Fibroblast of mammary gland (primary cell): ENCODE data around the gene BPHL.

Experiments
- DNase-seq: peaks from one replicate; pipeline ENCODE4 v3.0.0-alpha.2; 2010; ENCODE audit warnings: low read depth
- H3K4me3 ChIP-seq: 2 replicates; pipeline ENCODE4 v1.5.1; 2011; ENCODE audit warnings: low read depth, mild to moderate bottlenecking, low read length, moderate library complexity; ENCODE audit not compliant: control insufficient read depth
- TF ChIP-seq, protein P1 (sequence below): conservative IDR thresholded peaks from 2 replicates; pipeline ENCODE4 v1.5.1; 2011; ENCODE audit warnings: low read depth, low read length, inconsistent platforms; ENCODE audit not compliant: control insufficient read depth, insufficient read depth

Gene BPHL

DNA sequence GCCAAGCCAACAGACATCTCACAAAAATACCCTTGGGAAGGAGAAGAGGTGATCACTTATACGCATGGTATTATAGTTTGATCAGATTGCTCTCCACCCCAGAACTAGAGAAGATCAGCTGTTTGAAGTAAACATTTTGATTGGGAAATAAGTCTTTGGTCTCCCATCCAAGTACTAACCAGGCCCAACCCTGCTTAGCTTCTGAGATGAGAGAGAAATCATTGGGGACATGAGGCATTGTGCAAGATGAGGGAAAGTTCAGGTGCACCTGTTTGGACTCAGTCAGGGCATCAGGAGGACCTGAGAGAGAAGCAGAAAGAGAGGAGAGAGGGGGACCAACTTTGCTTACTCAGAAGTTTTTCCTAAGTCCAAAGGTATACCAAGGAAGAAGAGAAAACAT lies 38.8 kb upstream of the BPHL start:
- no peak for DNase-seq
- H3K4me3 ChIP-seq = no peak overlapping the region
- TF ChIP-seq, protein P1, sequence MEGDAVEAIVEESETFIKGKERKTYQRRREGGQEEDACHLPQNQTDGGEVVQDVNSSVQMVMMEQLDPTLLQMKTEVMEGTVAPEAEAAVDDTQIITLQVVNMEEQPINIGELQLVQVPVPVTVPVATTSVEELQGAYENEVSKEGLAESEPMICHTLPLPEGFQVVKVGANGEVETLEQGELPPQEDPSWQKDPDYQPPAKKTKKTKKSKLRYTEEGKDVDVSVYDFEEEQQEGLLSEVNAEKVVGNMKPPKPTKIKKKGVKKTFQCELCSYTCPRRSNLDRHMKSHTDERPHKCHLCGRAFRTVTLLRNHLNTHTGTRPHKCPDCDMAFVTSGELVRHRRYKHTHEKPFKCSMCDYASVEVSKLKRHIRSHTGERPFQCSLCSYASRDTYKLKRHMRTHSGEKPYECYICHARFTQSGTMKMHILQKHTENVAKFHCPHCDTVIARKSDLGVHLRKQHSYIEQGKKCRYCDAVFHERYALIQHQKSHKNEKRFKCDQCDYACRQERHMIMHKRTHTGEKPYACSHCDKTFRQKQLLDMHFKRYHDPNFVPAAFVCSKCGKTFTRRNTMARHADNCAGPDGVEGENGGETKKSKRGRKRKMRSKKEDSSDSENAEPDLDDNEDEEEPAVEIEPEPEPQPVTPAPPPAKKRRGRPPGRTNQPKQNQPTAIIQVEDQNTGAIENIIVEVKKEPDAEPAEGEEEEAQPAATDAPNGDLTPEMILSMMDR = no peak

DNA sequence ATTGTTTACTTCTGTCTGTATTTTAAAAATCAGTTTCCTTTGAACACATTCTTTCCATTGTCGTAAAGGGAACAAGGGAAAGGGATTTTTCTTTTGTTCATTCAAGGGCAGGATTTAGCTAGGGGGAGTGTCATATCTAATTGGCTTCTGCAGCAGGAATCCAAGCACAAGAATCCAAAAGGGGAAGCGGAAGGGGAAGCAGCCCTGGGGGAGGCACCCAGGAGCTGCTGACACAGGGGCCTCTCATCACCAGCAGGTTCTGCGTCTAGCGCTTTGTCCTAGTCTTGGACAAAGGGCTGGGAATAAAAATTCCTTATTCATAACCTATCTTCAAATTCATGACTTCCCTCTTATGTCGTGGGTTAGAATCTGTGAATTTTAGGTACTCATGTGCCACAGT lies 36.6 kb upstream of the BPHL start:
- DNase-seq = no peak
- TF ChIP-seq, protein P1 = no peak
- H3K4me3 ChIP-seq = no peak overlapping the region

DNA sequence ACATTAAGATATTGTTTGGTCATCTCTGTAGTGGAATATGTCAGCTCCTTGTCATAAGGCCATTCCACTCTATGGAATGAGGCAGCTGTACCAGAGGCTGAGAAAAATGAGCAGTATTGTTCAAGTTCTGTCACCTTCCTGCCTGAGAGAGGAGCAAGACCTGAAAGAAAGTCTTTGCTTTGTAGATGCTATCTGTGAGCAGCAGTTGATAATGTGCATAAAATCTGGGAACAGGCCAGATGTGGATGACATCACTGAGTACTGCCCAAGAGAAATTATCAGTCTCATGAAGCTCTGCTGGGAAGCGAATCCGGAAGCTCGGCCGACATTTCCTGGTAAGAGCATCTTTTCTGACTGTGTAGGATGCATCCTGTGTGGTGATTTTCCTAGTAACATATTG lies 33.4 kb upstream of the BPHL start:
- TF ChIP-seq, protein P1 = no peak
- DNase-seq = peak; percentile 40
- H3K4me3 ChIP-seq = no peak overlapping the region

DNA sequence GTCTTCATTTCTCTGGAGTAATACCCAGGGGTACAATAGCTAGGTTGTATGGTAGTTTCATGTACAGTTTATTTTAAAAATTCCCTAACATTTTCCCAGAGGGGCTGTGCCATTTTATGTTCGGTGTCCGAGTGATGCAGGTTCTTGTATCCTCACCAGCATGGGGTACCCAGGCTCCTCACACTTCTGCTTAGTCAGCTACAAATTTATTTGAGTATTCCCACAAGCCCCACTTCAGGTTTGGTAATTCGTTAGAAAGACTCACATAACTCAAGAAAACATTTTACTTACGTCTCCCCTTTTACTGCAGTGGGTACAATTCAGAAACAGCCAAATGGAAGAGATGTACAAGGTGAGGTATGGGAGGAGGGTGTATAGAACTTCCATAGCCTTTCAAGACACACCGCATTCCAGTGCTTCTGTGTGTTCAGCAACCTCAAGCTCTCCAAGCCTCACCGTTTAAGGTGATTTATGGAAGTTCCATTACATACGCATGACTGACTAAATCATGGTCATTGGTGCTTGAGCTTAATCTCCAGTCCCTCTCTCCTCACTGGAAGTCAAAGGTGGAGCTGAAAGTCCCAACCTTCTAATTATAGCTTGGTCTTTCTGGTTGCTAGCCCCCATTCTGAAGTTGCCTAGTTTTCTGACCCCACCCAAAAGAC lies 32.1 kb upstream of the BPHL start:
- no peak overlapping the region for H3K4me3 ChIP-seq
- TF ChIP-seq, protein P1 = no peak
- DNase-seq = no peak

DNA sequence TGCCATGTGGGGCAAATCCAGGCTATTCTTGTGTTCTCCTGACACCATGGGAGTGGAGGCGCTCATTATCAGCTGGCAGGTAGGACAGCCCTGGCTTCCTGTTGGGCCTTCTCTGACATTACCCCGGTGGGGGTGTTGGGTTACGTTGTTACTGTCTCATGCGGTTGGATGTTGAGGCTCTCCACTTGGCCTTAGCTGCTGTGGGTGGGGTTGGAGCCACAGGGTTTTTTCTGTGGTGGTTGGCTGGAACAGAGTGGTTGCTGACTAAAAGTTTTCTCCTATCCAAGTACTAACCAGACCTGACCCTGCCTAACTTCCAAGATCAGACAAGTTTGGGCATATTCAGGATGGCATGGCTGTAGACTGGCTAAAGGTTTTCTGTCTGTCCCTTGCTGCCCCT lies 30.1 kb upstream of the BPHL start:
- no peak overlapping the region for H3K4me3 ChIP-seq
- TF ChIP-seq, protein P1 = no peak
- DNase-seq = peak; percentile 75

DNA sequence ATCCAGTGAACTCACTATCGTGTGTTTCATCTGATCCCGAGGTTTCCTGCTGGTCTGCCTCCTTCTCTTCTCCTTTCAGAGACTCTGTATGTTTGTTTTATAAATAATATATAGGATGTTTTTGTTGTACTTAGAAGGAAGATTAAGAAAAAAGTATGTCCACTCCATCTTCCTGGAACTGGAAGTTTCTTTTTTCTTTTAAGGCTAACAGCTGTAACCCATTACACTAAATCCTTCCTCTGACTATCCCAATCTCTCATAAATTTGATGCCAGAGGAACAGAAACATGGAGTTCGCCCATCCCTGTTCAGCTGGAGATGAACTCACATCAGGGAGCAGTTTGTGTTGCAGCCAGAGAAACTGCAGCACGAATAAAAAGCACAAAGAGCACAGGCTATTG lies 29.5 kb upstream of the BPHL start:
- DNase-seq = peak; percentile 58
- TF ChIP-seq, protein P1 = no peak
- no peak overlapping the region for H3K4me3 ChIP-seq

DNA sequence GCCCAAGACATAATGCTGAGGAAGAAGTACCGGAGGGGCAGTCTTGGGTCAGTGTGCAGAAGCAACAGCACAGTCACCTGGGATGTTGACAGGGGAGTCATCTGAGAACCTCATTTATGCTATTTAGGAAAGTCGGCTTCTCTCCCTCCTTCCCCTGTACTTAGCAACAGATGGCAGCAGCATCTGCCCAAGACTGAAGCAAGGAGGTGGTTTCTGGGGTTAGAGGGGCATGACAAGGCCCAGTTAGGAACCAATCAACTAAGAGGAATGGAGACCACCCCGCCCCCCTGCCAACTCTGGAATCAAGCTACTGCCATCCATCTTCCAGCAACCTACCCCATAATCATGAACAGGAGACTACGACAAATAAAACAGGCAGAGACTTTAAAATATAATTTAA lies 28.5 kb upstream of the BPHL start:
- TF ChIP-seq, protein P1 = no peak
- peak; percentile 14 for DNase-seq
- no peak overlapping the region for H3K4me3 ChIP-seq
